GM18951 (cell line): Measurements from ENCODE around the gene THYN1.

Experiments used
- POLR2A ChIP-seq: IDR thresholded peaks from 4 replicates; pipeline ENCODE4 v1.6.1; 2011; ENCODE audit warnings: mild to moderate bottlenecking; ENCODE audit not compliant: insufficient read length, insufficient read depth; ENCODE audit errors: extremely low read depth
- in situ Hi-C: fragments of 300-500 bp; cut with MboI; formaldehyde crosslinking; loops from one replicate; pipeline ENCODE4 v1.12.0; 2022; ENCODE audit warnings: low sequenced_read_pairs, mixed read lengths, inconsistent platforms; ENCODE audit not compliant: unreplicated experiment

THYN1 gene

GRCh38 chr11:134202661-134203060, 50.5 kb downstream of the THYN1 start:
- no peak for TF ChIP-seq POLR2A
- in situ Hi-C loops, result no loop called here

DNA sequence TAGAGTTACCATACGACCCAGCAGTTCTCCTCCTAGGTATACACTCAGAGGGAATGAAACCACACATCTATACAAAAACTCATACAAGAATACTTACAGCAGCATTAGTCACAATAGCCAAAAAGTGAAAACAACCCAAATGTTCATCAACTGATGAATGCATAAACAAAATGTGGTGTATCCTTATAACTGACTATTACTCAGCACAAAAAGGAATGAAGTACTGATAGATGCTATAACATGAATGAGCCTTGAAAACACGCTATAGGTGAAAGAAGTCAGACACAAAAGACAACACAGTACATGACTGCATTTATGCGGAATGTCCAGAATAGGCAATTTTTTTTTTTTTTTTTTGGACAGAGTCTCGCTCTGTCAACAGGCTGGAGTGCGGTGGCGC, 52.5 kb downstream of the THYN1 start:
- TF ChIP-seq POLR2A, result no peak
- in situ Hi-C loops, result no loop called here

- no peak for TF ChIP-seq POLR2A
- in situ Hi-C loops, result no loop called here
These were observed 53.6 kb downstream of the THYN1 start for GRCh38 chr11:134199531-134199930.
